ENCODE results near the gene C19orf38. TPM values are rescaled to one million over a fixed set of nuclear protein-coding genes. Genes with fewer than 3 reads are reported as not detected.
"Not testable (repeated sequence)": the region's sequence is repeated elsewhere in the genome, so short reads cannot be mapped to it uniquely, and the experiment has no call there.

C19orf38 gene
- polyA plus RNA-seq, 5 donors = 3.1 to 4.5 (median 4.1) TPM

GRCh38 chr19:10842788-10843187 is 5.4 kb upstream of the C19orf38 start:
- DNase-seq = no peak

GRCh38 chr19:10846500-10847202 is 1.6 kb upstream of the C19orf38 start:
- no peak for DNase-seq

GRCh38 chr19:10850631-10851030 is 2.4 kb downstream of the C19orf38 start:
- DNase-seq = no peak

GRCh38 chr19:10852098-10852800 is 4.0 kb downstream of the C19orf38 start:
- no peak for DNase-seq

GRCh38 chr19:10852941-10853340 is 4.7 kb downstream of the C19orf38 start:
- DNase-seq = no peak

- DNase-seq = no peak
These were observed 6.3 kb downstream of the C19orf38 start for GRCh38 chr19:10854350-10855089.

- no peak for DNase-seq
These were observed 7.8 kb downstream of the C19orf38 start for GRCh38 chr19:10855879-10856522.

- DNase-seq = not testable (repeated sequence)
These were observed 8.7 kb downstream of the C19orf38 start for GRCh38 chr19:10856899-10857298.

GRCh38 chr19:10858204-10858828 is 10.1 kb downstream of the C19orf38 start:
- no peak for DNase-seq

GRCh38 chr19:10861103-10861651 is 13.0 kb downstream of the C19orf38 start:
- DNase-seq = no peak

GRCh38 chr19:10862561-10863106 is 14.4 kb downstream of the C19orf38 start:
- DNase-seq = no peak

GRCh38 chr19:10863107-10863717 is 15.0 kb downstream of the C19orf38 start:
- peak; percentile 56 to 64 for DNase-seq

GRCh38 chr19:10864538-10864899 is 16.3 kb downstream of the C19orf38 start:
- peak; percentile 59 to 73 for DNase-seq

GRCh38 chr19:10866495-10866894 is 18.3 kb downstream of the C19orf38 start:
- DNase-seq = no peak

GRCh38 chr19:10868872-10869547 is 20.8 kb downstream of the C19orf38 start:
- no peak for DNase-seq

GRCh38 chr19:10869872-10870311 is 21.7 kb downstream of the C19orf38 start:
- DNase-seq = not testable (repeated sequence)

- no peak for DNase-seq
These were observed 22.3 kb downstream of the C19orf38 start for GRCh38 chr19:10870501-10870954.

GRCh38 chr19:10870955-10871603 is 22.9 kb downstream of the C19orf38 start, which contains the start of gene CARM1:
CARM1 (plus strand) TSS chr19:10871553; CDS start chr19:10871703, 150 bp downstream.
- DNase-seq = peak; percentile 99

Data from right lung (tissue), 5 donors.